H9 (cell line): Measurements from ENCODE around the gene SLC17A1. TPM values are rescaled to one million over a fixed set of nuclear protein-coding genes. Genes with fewer than 3 reads are reported as not detected.

Experiments used
- DNase-seq: peaks from one replicate; pipeline ENCODE4 v3.0.0-alpha.2; 2017
- H2AFZ ChIP-seq: one replicate; pipeline ENCODE4 v1.6.1; 2013; ENCODE audit warnings: mild to moderate bottlenecking, low read length, control low read depth, moderate library complexity
- H2AK5ac ChIP-seq: 2 replicates; pipeline ENCODE4 v1.6.1; 2013; ENCODE audit warnings: low read length, control low read depth, mixed read lengths; ENCODE audit not compliant: insufficient read length
- H2BK120ac ChIP-seq: one replicate; pipeline ENCODE4 v1.6.1; 2013; ENCODE audit warnings: low read depth, mild to moderate bottlenecking, low read length, control low read depth, inconsistent platforms; ENCODE audit not compliant: poor library complexity, severe bottlenecking
- H2BK12ac ChIP-seq: 2 replicates; pipeline ENCODE4 v1.6.1; 2013; ENCODE audit warnings: low read length, control low read depth, mixed read lengths, low read depth; ENCODE audit not compliant: insufficient read length
- H2BK15ac ChIP-seq: 2 replicates; pipeline ENCODE4 v1.6.1; 2013; ENCODE audit warnings: low read depth, low read length, control low read depth
- H2BK20ac ChIP-seq: one replicate; pipeline ENCODE4 v1.6.1; 2013; ENCODE audit warnings: low read depth, mild to moderate bottlenecking, low read length, control low read depth, inconsistent platforms; ENCODE audit not compliant: poor library complexity, severe bottlenecking
- H2BK5ac ChIP-seq: 2 replicates; pipeline ENCODE4 v1.6.1; 2013; ENCODE audit warnings: low read length, control low read depth, mixed read lengths; ENCODE audit not compliant: insufficient read length
- H3K14ac ChIP-seq: 2 replicates; pipeline ENCODE4 v1.6.1; 2013; ENCODE audit warnings: low read length, control low read depth; ENCODE audit not compliant: insufficient read depth
- H3K18ac ChIP-seq: 2 replicates; pipeline ENCODE4 v1.6.1; 2013; ENCODE audit warnings: low read depth, mild to moderate bottlenecking, mixed read lengths, low read length, control low read depth; ENCODE audit not compliant: insufficient read length
- H3K23ac ChIP-seq: 2 replicates; pipeline ENCODE4 v1.6.1; 2013; ENCODE audit warnings: low read length, control low read depth, mixed read lengths, low read depth; ENCODE audit not compliant: insufficient read length
- H3K23me2 ChIP-seq: 2 replicates; pipeline ENCODE4 v1.6.1; 2013; ENCODE audit warnings: low read depth, mild to moderate bottlenecking, mixed read lengths, low read length, control low read depth; ENCODE audit not compliant: insufficient read length, poor library complexity, severe bottlenecking
- H3K27ac ChIP-seq: 2 replicates; pipeline ENCODE4 v1.5.1; 2013; ENCODE audit warnings: low read length, control low read depth, mixed read lengths, low read depth; ENCODE audit not compliant: insufficient read length
- H3K27me3 ChIP-seq: 2 replicates; pipeline ENCODE4 v1.6.1; 2013; ENCODE audit warnings: low read length, control low read depth, inconsistent platforms; ENCODE audit not compliant: insufficient read depth
- H3K4ac ChIP-seq: 2 replicates; pipeline ENCODE4 v1.6.1; 2013; ENCODE audit warnings: low read depth, mild to moderate bottlenecking, control low read depth, inconsistent platforms, low read length, moderate library complexity
- H3K4me1 ChIP-seq: 2 replicates; pipeline ENCODE4 v1.6.1; 2013; ENCODE audit warnings: low read length, control low read depth, inconsistent platforms; ENCODE audit not compliant: insufficient read depth
- H3K4me2 ChIP-seq: 2 replicates; pipeline ENCODE4 v1.6.1; 2013; ENCODE audit warnings: low read length, control low read depth, mixed read lengths; ENCODE audit not compliant: insufficient read length, insufficient read depth
- H3K56ac ChIP-seq: 2 replicates; pipeline ENCODE4 v1.6.1; 2013; ENCODE audit warnings: low read depth, mild to moderate bottlenecking, mixed read lengths, low read length, control low read depth; ENCODE audit not compliant: insufficient read length
- H3K79me1 ChIP-seq: 2 replicates; pipeline ENCODE4 v1.6.1; 2013; ENCODE audit warnings: low read depth, mild to moderate bottlenecking, moderate library complexity, low read length, control low read depth, inconsistent platforms; ENCODE audit not compliant: insufficient read depth, poor library complexity, severe bottlenecking
- H3K79me2 ChIP-seq: 2 replicates; pipeline ENCODE4 v1.6.1; 2013; ENCODE audit warnings: low read length, control low read depth, inconsistent platforms; ENCODE audit not compliant: insufficient read depth
- H3K9ac ChIP-seq: 2 replicates; pipeline ENCODE4 v1.6.1; 2013; ENCODE audit warnings: low read length, control low read depth, mixed read lengths; ENCODE audit not compliant: insufficient read length; ENCODE audit errors: extremely low read depth
- H3K9me3 ChIP-seq: one replicate; pipeline ENCODE4 v1.6.1; 2013; ENCODE audit warnings: low read depth, low read length, inconsistent platforms; ENCODE audit not compliant: control insufficient read depth
- H3T11ph ChIP-seq: one replicate; pipeline ENCODE4 v1.6.1; 2013; ENCODE audit warnings: mild to moderate bottlenecking, low read length, control low read depth, inconsistent platforms
- H4K20me1 ChIP-seq: one replicate; pipeline ENCODE4 v1.6.1; 2013; ENCODE audit not compliant: control insufficient read depth, insufficient read length, insufficient read depth
- H4K5ac ChIP-seq: 2 replicates; pipeline ENCODE4 v1.6.1; 2013; ENCODE audit warnings: low read depth, mild to moderate bottlenecking, mixed read lengths, low read length, control low read depth; ENCODE audit not compliant: insufficient read length
- H4K8ac ChIP-seq: replicated peaks from 2 replicates; pipeline ENCODE4 v1.6.1; 2013; ENCODE audit warnings: low read length, control low read depth, mixed read lengths, low read depth; ENCODE audit not compliant: insufficient read length
- H4K91ac ChIP-seq: 2 replicates; pipeline ENCODE4 v1.6.1; 2013; ENCODE audit warnings: low read depth, mild to moderate bottlenecking, moderate library complexity, mixed read lengths, low read length, control low read depth; ENCODE audit not compliant: insufficient read length
- H3K27ac Mint-ChIP-seq, 3 experiments: 2 replicates in 2 of 3; 3 replicates in 1 of 3; pipeline ENCODE4 v1.8.0; 2020 to 2021; ENCODE audit warnings: mixed read lengths in 3 of 3, mild to moderate bottlenecking in 1 of 3, moderate library complexity in 1 of 3
- H3K27me3 Mint-ChIP-seq: 2 replicates; pipeline ENCODE4 v1.8.0; 2021; ENCODE audit warnings: low read depth, mild to moderate bottlenecking, moderate library complexity, mixed read lengths
- H3K36me3 Mint-ChIP-seq, 3 experiments: 2 replicates in 2 of 3; 3 replicates in 1 of 3; pipeline ENCODE4 v1.8.0; 2020 to 2021; ENCODE audit warnings: low read depth in 3 of 3, mixed read lengths in 3 of 3; ENCODE audit not compliant: insufficient read depth in 1 of 3
- H3K4me1 Mint-ChIP-seq, 2 experiments: 2 replicates each; pipeline ENCODE4 v1.8.0; 2020; ENCODE audit warnings: mixed read lengths in 2 of 2
- H3K4me3 Mint-ChIP-seq, 2 experiments: 2 replicates in 1 of 2; 3 replicates in 1 of 2; pipeline ENCODE4 v1.8.0; 2020 to 2021; ENCODE audit warnings: mild to moderate bottlenecking in 2 of 2, mixed read lengths in 2 of 2, moderate library complexity in 1 of 2
- H3K9me3 Mint-ChIP-seq, 2 experiments: 2 replicates in 1 of 2; 3 replicates in 1 of 2; pipeline ENCODE4 v1.8.0; 2020; ENCODE audit warnings: mild to moderate bottlenecking in 2 of 2, mixed read lengths in 2 of 2, moderate library complexity in 1 of 2
- CTCF ChIP-seq: fragments of 200-600 bp; sonication (generic); conservative IDR thresholded peaks from 3 replicates; pipeline ENCODE4 v1.8.0; 2021; ENCODE audit warnings: antibody characterized with exemption, mild to moderate bottlenecking
- WGBS: extraction: QIAGEN DNeasy Blood & Tissue Kit; methylation state at CpG from one replicate; pipeline ENCODE4 v1.1.7; 2013; ENCODE audit warnings: missing lambda C conversion rate, low lambda C conversion rate, mixed read lengths; ENCODE audit not compliant: insufficient read length; ENCODE audit errors: extremely low coverage; 5-methylcytosine and 5-hydroxymethylcytosine counted together
- total RNA-seq: library from RNA; stranded (reverse); gene quantifications from 2 replicates; pipeline ENCODE4 v1.2.1, GENCODE V29; 2021

Gene SLC17A1
- total RNA-seq, 1 experiment from 2014 or later: not detected

- no peak overlapping the region for H2BK120ac ChIP-seq
- H2BK12ac ChIP-seq: no peak overlapping the region
- Mint-ChIP-seq H3K4me1 (peaks cover 3 to 5% of the 10 kb centered on the region in 2 experiments; a peak in 3 of 4 replicates), H3K4me3 (no peak overlapping the region), H3K27ac (no peak overlapping the region), H3K9me3 (no peaks in the 10 kb centered on the region), H3K36me3 (no peaks in the 10 kb centered on the region), H3K27me3 (no peaks in the 10 kb centered on the region)
- H3K56ac ChIP-seq: no peak overlapping the region
- no peak overlapping the region for H4K5ac ChIP-seq
- H3K4ac ChIP-seq: no peak overlapping the region
- H3K18ac ChIP-seq: no peak overlapping the region
- no peak overlapping the region for H3K9ac ChIP-seq
- WGBS: no CpG with 5 or more reads among the region's 4 CpGs
- H4K91ac ChIP-seq: no peak overlapping the region
- no peak overlapping the region for H4K8ac ChIP-seq
- no peak overlapping the region for H3K14ac ChIP-seq
- H4K20me1 ChIP-seq: no peaks in the 10 kb centered on the region
- TF ChIP-seq CTCF: no peak
- no peak overlapping the region for H2BK15ac ChIP-seq
- H3T11ph ChIP-seq: no peak overlapping the region
- no peaks in the 10 kb centered on the region for H3K9me3 ChIP-seq
- no peaks in the 10 kb centered on the region for H3K79me1 ChIP-seq
- no peak overlapping the region for H3K4me2 ChIP-seq
- no peak overlapping the region for H3K23ac ChIP-seq
- no peak overlapping the region for H2BK5ac ChIP-seq
- H3K27ac ChIP-seq: no peak overlapping the region
- no peaks in the 10 kb centered on the region for H3K23me2 ChIP-seq
- H3K79me2 ChIP-seq: no peaks in the 10 kb centered on the region
- no peaks in the 10 kb centered on the region for H3K4me1 ChIP-seq
- no peak overlapping the region for H2AFZ ChIP-seq
- H2BK20ac ChIP-seq: no peak overlapping the region
- H3K27me3 ChIP-seq: no peaks in the 10 kb centered on the region
- DNase-seq: no peak
- no peak overlapping the region for H2AK5ac ChIP-seq
These were observed 53.8 kb downstream of the SLC17A1 start for GRCh38 chr6:25777856-25778649.
